ENCODE measurements around the gene GMPS. TPM values are rescaled to one million over a fixed set of nuclear protein-coding genes. Genes with fewer than 3 reads are reported as not detected.
"Not testable (repeated sequence)": the region's sequence is repeated elsewhere in the genome, so short reads cannot be mapped to it uniquely, and the experiment has no call there.

GMPS gene
- 10 to 100 TPM; 50.7 to 66.2 (median 57.0) TPM for polyA plus RNA-seq (ENCODE audit: low read depth in 6 of 6)

DNA sequence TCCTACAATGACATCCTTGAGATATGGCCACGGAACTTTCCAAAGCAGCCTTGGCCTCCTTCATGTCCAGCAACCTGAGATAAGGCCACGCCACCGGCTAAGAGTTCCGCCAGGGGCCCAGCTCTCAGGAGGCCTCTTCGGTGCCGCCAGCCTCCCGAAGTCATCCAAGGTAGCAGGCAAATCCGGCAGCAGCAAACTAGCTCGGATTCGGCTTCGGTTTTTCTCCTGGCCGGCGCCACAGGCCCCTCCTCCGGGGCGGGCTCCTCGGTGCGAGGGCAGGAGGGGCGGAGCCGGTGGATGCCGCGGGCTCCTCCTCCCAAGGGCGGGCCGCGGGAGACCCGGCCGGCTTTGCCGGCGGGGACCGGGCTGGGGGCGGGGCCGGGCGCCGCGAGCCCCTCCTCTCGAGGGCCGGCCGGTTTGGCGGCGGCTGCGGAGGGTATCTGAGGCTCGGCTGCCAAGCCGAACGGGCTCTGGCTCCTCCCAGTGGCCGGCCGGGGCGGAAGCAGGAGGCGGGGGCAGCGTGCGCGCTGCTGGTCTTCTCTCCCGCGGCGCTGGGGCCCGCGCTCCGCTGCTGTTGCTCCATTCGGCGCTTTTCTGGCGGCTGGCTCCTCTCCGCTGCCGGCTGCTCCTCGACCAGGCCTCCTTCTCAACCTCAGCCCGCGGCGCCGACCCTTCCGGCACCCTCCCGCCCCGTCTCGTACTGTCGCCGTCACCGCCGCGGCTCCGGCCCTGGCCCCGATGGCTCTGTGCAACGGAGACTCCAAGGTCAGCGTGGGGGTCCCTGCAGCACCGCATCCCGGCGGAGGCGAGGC lies at the start of gene GMPS:
Gene GMPS, plus strand, starts transcription at position 518 of the 812 bp plus-strand sequence. Its CDS starts 221 bp downstream, at position 739.
- Mint-ChIP-seq H3K36me3 (no peaks in the 10 kb centered on the region), H3K4me3 (peak within 1 kb of the TSS; percentile 91 to 99 (median 96)), H3K27ac (peak within 1 kb of the TSS; percentile 79 to 95 (median 91)), H3K4me1 (peaks cover 12 to 28% (median 18%) of the 10 kb centered on the region in 3 donors), H3K9me3 (no peaks in the 10 kb centered on the region), H3K27me3 (no peaks in the 10 kb centered on the region)
- DNase-seq (peak; percentile 97), ATAC-seq (ENCODE audit: low read depth in 2 of 2) (peak; percentile 86 to 92)

GRCh38 chr3:155828490-155829098 lies 41.9 kb upstream of the GMPS start:
- H3K27ac Mint-ChIP-seq; H3K27me3 Mint-ChIP-seq; H3K4me3 Mint-ChIP-seq; DNase-seq; H3K4me1 Mint-ChIP-seq; ATAC-seq (ENCODE audit: low read depth in 2 of 2); H3K36me3 Mint-ChIP-seq; H3K9me3 Mint-ChIP-seq: not testable (repeated sequence)

DNA sequence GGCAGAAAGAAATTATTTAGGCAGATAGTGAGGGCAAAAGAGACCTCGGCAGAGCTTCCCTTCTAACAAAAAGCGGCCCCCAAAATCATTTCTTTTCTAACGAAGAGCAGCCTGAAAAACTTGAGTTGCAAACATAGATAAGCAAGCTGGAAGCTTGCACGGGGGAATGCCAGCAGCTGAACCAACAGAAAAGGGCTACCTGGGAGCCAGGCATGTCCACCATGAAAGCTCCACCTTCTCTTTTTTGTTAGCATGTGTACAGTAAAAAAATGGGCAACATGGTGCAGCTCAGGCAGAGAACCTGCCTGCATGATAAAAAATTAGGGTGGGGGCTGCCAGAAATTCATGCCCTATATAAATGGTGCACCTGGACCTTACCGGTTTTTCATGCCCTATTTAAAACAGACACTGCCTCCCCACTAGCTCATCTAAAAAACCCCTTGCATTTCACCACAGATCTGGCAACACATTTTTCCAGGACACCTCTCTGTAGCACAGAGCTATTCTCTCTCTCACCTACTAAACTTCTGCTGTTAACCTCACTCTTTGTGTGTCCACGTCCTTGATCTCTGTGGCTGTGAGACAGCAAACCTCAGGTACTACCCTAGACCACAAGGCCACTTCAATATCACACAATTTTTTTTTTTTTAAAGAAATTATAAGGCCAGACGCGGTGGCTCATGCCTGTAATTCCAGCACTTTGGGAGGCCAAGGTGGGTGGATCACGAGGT lies 34.9 kb upstream of the GMPS start:
- Mint-ChIP-seq H3K36me3 (peaks cover 0 to 17% of the 10 kb centered on the region in 2 donors), H3K27ac (no peak overlapping the region), H3K4me3 (no peak overlapping the region), H3K27me3 (no peaks in the 10 kb centered on the region), H3K4me1 (no peaks in the 10 kb centered on the region), H3K9me3 (no peaks in the 10 kb centered on the region)
- DNase-seq (no peak), ATAC-seq (ENCODE audit: low read depth in 2 of 2) (no peak)

DNA sequence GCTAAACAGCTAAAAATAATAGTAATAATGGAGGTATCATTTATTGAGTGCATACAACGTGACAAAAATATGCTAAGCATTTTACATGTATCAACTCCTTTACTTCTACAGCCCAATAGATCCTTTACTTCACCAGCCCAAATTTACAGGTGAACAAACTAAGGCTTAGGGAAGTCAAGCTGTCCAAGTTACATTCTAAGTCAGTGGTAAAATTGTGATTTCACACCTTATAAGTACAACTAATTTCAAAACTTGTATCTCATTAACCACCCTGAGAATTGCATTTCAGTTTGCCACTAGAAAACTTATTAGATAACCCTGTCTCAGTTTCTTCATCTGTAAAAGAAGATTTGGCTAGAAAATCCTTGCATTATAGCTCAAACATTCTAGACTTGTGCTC lies 26.9 kb upstream of the GMPS start:
- Mint-ChIP-seq H3K27ac (no peak overlapping the region), H3K9me3 (no peaks in the 10 kb centered on the region), H3K4me3 (no peak overlapping the region), H3K27me3 (no peaks in the 10 kb centered on the region), H3K4me1 (peaks cover 4 to 35% (median 4%) of the 10 kb centered on the region in 3 donors), H3K36me3 (peaks cover 0 to 6% of the 10 kb centered on the region in 2 donors)
- DNase-seq (no peak), ATAC-seq (ENCODE audit: low read depth in 2 of 2) (no peak)

- H3K27ac Mint-ChIP-seq, result no peak overlapping the region
- H3K36me3 Mint-ChIP-seq, result peaks cover 0 to 6% of the 10 kb centered on the region in 2 donors
- peaks cover 4 to 46% (median 9%) of the 10 kb centered on the region in 3 donors for H3K4me1 Mint-ChIP-seq
- no peak for DNase-seq
- no peaks in the 10 kb centered on the region for H3K27me3 Mint-ChIP-seq
- H3K9me3 Mint-ChIP-seq, result no peaks in the 10 kb centered on the region
- no peak for ATAC-seq (ENCODE audit: low read depth in 2 of 2)
- no peak overlapping the region for H3K4me3 Mint-ChIP-seq
Measured at GRCh38 chr3:155846119-155846518, 24.3 kb upstream of the GMPS start.

- DNase-seq (no peak), ATAC-seq (ENCODE audit: low read depth in 2 of 2) (no peak)
- Mint-ChIP-seq H3K4me3 (peak overlapping the region in 3 of 8 donors; percentile 5 to 74 (median 17)), H3K9me3 (no peaks in the 10 kb centered on the region), H3K36me3 (peaks cover 0 to 6% of the 10 kb centered on the region in 2 donors), H3K4me1 (peaks cover 19 to 62% (median 22%) of the 10 kb centered on the region in 3 donors), H3K27me3 (no peaks in the 10 kb centered on the region), H3K27ac (peak overlapping the region in 2 of 6 donors; percentile 41 to 47)
Measured at GRCh38 chr3:155847993-155848392, 22.5 kb upstream of the GMPS start.

DNA sequence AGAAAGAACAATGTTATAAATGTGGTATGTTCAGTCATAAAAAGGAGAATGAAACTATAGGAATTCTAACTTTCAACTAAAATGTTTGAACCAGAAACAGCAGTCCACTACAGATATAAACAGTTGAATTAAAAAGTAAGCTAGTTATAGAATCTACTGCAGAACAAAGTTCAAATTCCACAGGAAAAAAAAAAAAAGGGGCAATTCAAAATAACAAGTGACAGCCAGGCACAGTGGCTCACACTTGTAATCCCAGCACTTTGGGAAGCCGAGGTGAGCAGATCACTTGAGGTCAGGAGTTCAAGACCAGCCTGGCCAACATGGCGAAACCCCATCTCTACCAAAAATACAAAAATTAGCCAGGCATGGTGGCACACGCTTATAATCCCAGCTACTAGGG lies 21.0 kb upstream of the GMPS start:
- H3K27me3 Mint-ChIP-seq; H3K9me3 Mint-ChIP-seq; DNase-seq; ATAC-seq (ENCODE audit: low read depth in 2 of 2); H3K27ac Mint-ChIP-seq; H3K36me3 Mint-ChIP-seq: not testable (repeated sequence)
- Mint-ChIP-seq H3K4me1 (peaks cover 23 to 65% (median 34%) of the 10 kb centered on the region in 3 donors), H3K4me3 (peak overlapping the region in 2 of 8 donors; percentile 30 to 67)

DNA sequence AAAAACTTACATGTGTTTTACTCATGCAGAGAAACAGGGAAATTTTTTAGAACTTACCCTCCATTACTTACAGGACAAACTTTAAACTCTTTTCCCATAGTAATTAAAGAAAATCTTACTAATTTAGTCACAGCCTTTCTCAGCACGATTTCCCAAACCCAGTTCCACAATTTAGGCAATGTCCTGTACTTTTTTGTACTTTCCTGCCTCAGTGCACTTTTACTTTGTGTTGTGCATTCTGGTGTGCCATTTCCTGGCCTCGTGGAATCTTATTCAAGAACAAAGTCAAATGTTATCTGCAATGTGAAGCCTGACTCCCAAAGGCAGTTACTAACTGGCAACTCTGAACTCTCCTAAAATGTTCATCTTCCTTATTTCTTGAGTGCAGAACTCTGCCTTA lies 18.1 kb upstream of the GMPS start:
- peaks cover 29 to 53% (median 40%) of the 10 kb centered on the region in 3 donors for H3K4me1 Mint-ChIP-seq
- DNase-seq (no peak), ATAC-seq (ENCODE audit: low read depth in 2 of 2) (no peak)
- peaks cover 0 to 6% of the 10 kb centered on the region in 2 donors for H3K36me3 Mint-ChIP-seq
- H3K4me3 Mint-ChIP-seq, result peak overlapping the region; percentile 80 to 98 (median 94)
- peaks cover 0 to 6% (median 3%) of the 10 kb centered on the region in 7 donors for H3K9me3 Mint-ChIP-seq
- peak overlapping the region in 2 of 6 donors; percentile 1 to 81 for H3K27ac Mint-ChIP-seq
- no peaks in the 10 kb centered on the region for H3K27me3 Mint-ChIP-seq

GRCh38 chr3:155853214-155854140 lies 17.0 kb upstream of the GMPS start:
- peak overlapping the region; percentile 94 to 99 (median 99) for H3K27ac Mint-ChIP-seq

GRCh38 chr3:155854141-155854940 lies 16.1 kb upstream of the GMPS start, which contains the start of gene SLC33A1:
Gene SLC33A1 (minus strand): TSS chr3:155854427. CDS start chr3:155853997, 430 bp downstream.
- Mint-ChIP-seq H3K36me3 (no peaks in the 10 kb centered on the region), H3K27ac (peak within 1 kb of the TSS; percentile 94 to 99 (median 99)), H3K4me1 (peaks cover 24 to 42% (median 34%) of the 10 kb centered on the region in 3 donors), H3K9me3 (peaks cover 0 to 6% (median 3%) of the 10 kb centered on the region in 7 donors), H3K4me3 (peak within 1 kb of the TSS; percentile 92 to 98 (median 96)), H3K27me3 (no peaks in the 10 kb centered on the region)
- DNase-seq (peak; percentile 99), ATAC-seq (ENCODE audit: low read depth in 2 of 2) (peak; percentile 90 to 92)

More at GRCh38 chr3:155853214-155854140, 17.0 kb upstream of the GMPS start:
- DNase-seq (peak; percentile 20), ATAC-seq (ENCODE audit: low read depth in 2 of 2) (no peak)
- Mint-ChIP-seq H3K4me1 (peaks cover 24 to 44% (median 36%) of the 10 kb centered on the region in 3 donors), H3K9me3 (peaks cover 0 to 6% (median 3%) of the 10 kb centered on the region in 7 donors), H3K36me3 (no peaks in the 10 kb centered on the region), H3K4me3 (peak overlapping the region; percentile 92 to 98 (median 96)), H3K27me3 (no peaks in the 10 kb centered on the region)

DNA sequence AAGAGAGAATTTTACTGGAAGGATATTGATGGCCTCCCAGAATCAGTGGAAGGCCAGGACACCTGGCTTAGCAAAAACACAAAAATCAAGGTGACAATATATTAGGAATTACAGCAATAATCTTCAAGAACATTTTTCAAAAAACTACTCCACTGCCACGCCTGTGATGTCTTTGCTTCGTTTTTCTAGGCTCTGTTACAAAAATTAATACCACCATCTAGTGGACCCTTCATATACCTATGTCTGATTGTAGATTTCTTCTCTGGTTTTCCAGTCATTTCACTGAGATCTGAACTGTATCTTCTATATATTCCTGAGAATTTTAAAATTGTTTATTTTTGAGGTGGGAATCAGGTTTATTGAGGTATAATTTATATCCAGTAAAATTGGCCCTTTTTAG lies 10.6 kb upstream of the GMPS start:
- H3K4me3 Mint-ChIP-seq, result peak overlapping the region in 1 of 8 donors; percentile 26
- peaks cover 0 to 6% (median 5%) of the 10 kb centered on the region in 3 donors for H3K27me3 Mint-ChIP-seq
- no peaks in the 10 kb centered on the region for H3K36me3 Mint-ChIP-seq
- ATAC-seq (ENCODE audit: low read depth in 2 of 2), result peak in 1 of 2 donors; percentile 40
- H3K4me1 Mint-ChIP-seq, result peaks cover 2 to 4% (median 2%) of the 10 kb centered on the region in 3 donors
- peaks cover 0 to 3% (median under 1%) of the 10 kb centered on the region in 7 donors for H3K9me3 Mint-ChIP-seq
- H3K27ac Mint-ChIP-seq, result peak overlapping the region in 1 of 6 donors; percentile 18
- DNase-seq, result no peak

Data from naive B cell (primary cell).